22Rv1 (cell line): ENCODE data around the gene HHLA2.

Source experiments
- CTCF ChIP-seq: fragments of 450-650 bp; IDR thresholded peaks from 2 replicates; pipeline ENCODE4 v1.5.1; 2017; ENCODE audit warnings: mild to moderate bottlenecking
- ZFX ChIP-seq: fragments of 450-650 bp; IDR thresholded peaks from 2 replicates; pipeline ENCODE4 v1.6.1; 2017; ENCODE audit warnings: antibody characterized with exemption, borderline replicate concordance

GRCh38 chr3:108404368-108404767 is 108.0 kb downstream of the HHLA2 start:
- TF ChIP-seq CTCF: no peak
- no peak for TF ChIP-seq ZFX
